C4-2B (cell line): ENCODE measurements around the gene HNRNPCL1.

Source experiments
- CTCF ChIP-seq: fragments of 450-650 bp; conservative IDR thresholded peaks from 2 replicates; pipeline ENCODE4 v1.5.1; 2017; ENCODE audit warnings: mild to moderate bottlenecking
- ZFX ChIP-seq: fragments of 450-650 bp; IDR thresholded peaks from 2 replicates; pipeline ENCODE4 v1.6.1; 2017

- TF ChIP-seq CTCF: no peak
- TF ChIP-seq ZFX: no peak
Measured at GRCh38 chr1:12799730-12800129, 48.8 kb downstream of the HNRNPCL1 start.
